GM12873 (cell line): ENCODE measurements around the gene TRAF7.

Experiments
- CTCF ChIP-seq: IDR thresholded peaks from 2 replicates; pipeline ENCODE4 v1.5.1; 2012; ENCODE audit warnings: low read depth, mild to moderate bottlenecking, moderate library complexity, low read length, control low read depth; ENCODE audit not compliant: insufficient read depth; ENCODE audit errors: missing control alignments

Gene TRAF7

GRCh38 chr16:2149630-2150417, 5.8 kb upstream of the TRAF7 start:
- no peak for TF ChIP-seq CTCF

DNA sequence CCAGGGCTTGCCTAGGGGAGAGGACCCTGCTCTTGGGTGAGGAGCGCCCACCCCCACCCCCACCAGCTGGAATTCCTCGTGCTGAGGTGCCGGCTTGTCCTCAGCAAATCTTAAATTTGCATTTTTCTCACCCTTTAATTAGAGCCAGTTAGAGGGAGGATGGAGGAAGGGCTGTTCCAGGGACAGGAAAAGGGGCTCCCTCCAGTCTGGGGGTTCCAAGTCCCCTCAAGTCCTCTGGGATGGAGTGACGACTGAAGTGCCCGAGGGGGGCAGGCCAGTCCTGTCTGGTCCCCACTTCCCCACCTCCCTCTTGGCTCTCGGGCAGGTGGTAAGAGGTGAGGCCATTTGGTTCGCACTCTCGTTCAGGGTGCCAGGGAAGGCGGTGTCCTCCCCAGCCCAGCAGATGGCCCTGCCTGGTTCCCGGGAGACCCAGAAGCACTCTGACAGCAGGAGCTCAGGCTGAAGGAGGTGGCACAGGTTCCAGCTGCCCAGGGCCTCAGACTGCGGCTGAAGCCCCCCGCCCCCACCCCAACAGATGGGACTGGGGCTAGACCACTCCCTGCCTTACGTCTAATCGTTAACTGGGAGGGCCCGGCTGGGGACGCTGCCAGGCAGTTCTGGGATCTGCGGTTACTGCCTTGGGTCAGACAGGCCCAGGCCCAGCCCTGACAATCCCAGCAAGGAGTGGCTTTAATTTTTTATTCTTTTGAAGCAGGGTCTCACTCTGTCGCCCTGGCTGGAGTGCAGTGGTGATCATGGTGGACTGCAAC, 5.0 kb upstream of the TRAF7 start:
- TF ChIP-seq CTCF = no peak

- TF ChIP-seq CTCF = no peak
Measured at GRCh38 chr16:2151188-2152091, 4.1 kb upstream of the TRAF7 start.

DNA sequence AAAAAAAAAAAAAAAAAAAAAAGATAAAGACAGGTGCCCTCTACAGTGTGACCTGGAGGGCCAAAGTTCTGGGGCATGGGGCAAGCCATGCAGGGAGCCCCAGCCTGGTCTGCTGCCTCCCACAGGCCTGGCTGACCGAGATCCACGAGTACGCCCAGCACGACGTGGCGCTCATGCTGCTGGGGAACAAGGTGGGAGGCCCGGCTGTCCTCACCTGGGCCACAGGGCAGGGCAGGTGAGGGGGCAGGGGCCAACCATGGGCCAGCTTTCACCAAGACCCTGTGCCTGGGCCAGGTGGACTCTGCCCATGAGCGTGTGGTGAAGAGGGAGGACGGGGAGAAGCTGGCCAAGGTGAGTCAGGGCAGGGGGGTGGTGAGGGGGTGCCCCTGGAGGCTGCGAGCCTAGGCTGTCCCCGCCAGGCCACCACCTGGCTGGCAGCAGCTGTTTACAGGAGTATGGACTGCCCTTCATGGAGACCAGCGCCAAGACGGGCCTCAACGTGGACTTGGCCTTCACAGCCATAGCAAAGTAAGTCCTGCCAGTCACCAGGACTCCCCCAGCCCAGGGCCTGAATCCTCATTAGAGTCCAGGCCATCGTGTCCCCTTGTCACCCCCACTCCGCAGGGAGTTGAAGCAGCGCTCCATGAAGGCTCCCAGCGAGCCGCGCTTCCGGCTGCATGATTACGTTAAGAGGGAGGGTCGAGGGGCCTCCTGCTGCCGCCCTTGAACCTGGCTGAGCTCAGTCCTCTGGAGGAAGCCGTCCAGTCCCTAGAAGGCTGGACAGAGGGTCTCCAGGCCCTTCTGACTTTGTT, 2.7 kb upstream of the TRAF7 start:
- no peak for TF ChIP-seq CTCF

GRCh38 chr16:2154533-2155090, 970 bp upstream of the TRAF7 start:
- no peak for TF ChIP-seq CTCF

GRCh38 chr16:2155977-2156848, 631 bp downstream of the TRAF7 start:
- no peak for TF ChIP-seq CTCF
